GM12878 (cell line): ENCODE results near the gene POMP.

Source experiments
- CEBPB ChIP-seq, 2 experiments: fragments of 150-350 bp in 1 of 2; IDR thresholded peaks; 2 replicates each; pipeline ENCODE4 v1.6.1; 2012 to 2014; ENCODE audit warnings: low read depth in 2 of 2, low read length in 2 of 2, borderline replicate concordance in 1 of 2, inconsistent platforms in 1 of 2
- CEBPZ ChIP-seq: fragments of 150-350 bp; IDR thresholded peaks from 2 replicates; pipeline ENCODE4 v1.6.1; 2016; ENCODE audit warnings: low read depth, low read length
- EP300 ChIP-seq, 2 experiments: fragments of 150-350 bp in 1 of 2; IDR thresholded peaks; 2 replicates each; pipeline ENCODE4 v1.6.1; 2011 to 2012; ENCODE audit warnings: low read depth in 2 of 2, low read length in 2 of 2, borderline replicate concordance in 1 of 2, improper control_type of control experiment in 1 of 2, inconsistent platforms in 1 of 2; ENCODE audit not compliant: control insufficient read depth in 1 of 2
- EZH2 ChIP-seq: IDR thresholded peaks from 2 replicates; pipeline ENCODE4 v1.6.1; 2012; ENCODE audit warnings: low read depth, mild to moderate bottlenecking, control low read depth, inconsistent platforms, low read length, borderline replicate concordance; ENCODE audit not compliant: control insufficient read depth
- GABPA ChIP-seq: IDR thresholded peaks from 2 replicates; pipeline ENCODE4 v1.6.1; 2014; ENCODE audit warnings: antibody characterized with exemption, low read depth, mild to moderate bottlenecking, inconsistent platforms
- LARP7 ChIP-seq: fragments of 450-650 bp; IDR thresholded peaks from 2 replicates; pipeline ENCODE4 v1.6.1; 2017; ENCODE audit warnings: mild to moderate bottlenecking
- MAX ChIP-seq: IDR thresholded peaks from 2 replicates; pipeline ENCODE4 v1.6.1; 2012; ENCODE audit warnings: low read depth, low read length, improper control_type of control experiment
- NFYA ChIP-seq: IDR thresholded peaks from 2 replicates; pipeline ENCODE4 v1.6.1; 2011; ENCODE audit warnings: low read depth, mild to moderate bottlenecking, low read length, improper control_type of control experiment, borderline replicate concordance
- POLR2A ChIP-seq: IDR thresholded peaks from 2 replicates; pipeline ENCODE4 v1.6.1; 2011; ENCODE audit warnings: low read depth, mild to moderate bottlenecking, low read length
- POLR2AphosphoS5 ChIP-seq: IDR thresholded peaks from 2 replicates; pipeline ENCODE4 v1.6.1; 2011; ENCODE audit warnings: mild to moderate bottlenecking, low read length, inconsistent platforms
- SIN3A ChIP-seq: IDR thresholded peaks from 2 replicates; pipeline ENCODE4 v1.6.1; 2012; ENCODE audit warnings: low read depth, low read length, improper control_type of control experiment
- SPI1 ChIP-seq: IDR thresholded peaks from 2 replicates; pipeline ENCODE4 v1.6.1; 2011; ENCODE audit warnings: low read depth, mild to moderate bottlenecking, low read length, moderate library complexity, borderline replicate concordance; ENCODE audit not compliant: insufficient read depth
- TCF12 ChIP-seq: IDR thresholded peaks from 2 replicates; pipeline ENCODE4 v1.6.1; 2011; ENCODE audit warnings: low read depth, mild to moderate bottlenecking, low read length

- TF ChIP-seq NFYA, result no peak
- TF ChIP-seq LARP7, result no peak
- no peak for TF ChIP-seq GABPA
- no peak for TF ChIP-seq EZH2
- TF ChIP-seq TCF12, result no peak
- no peak for TF ChIP-seq CEBPZ
- TF ChIP-seq POLR2A, result no peak
- TF ChIP-seq MAX, result no peak
- no peak for TF ChIP-seq EP300 (IDR thresholded peaks at IDR 0.05; ENCODE audit: borderline replicate concordance in 1 of 2, control insufficient read depth in 1 of 2, low read depth in 2 of 2, low read length in 2 of 2)
- TF ChIP-seq POLR2AphosphoS5, result no peak
- no peak for TF ChIP-seq SPI1
- TF ChIP-seq CEBPB (IDR thresholded peaks at IDR 0.05; ENCODE audit: borderline replicate concordance in 1 of 2, low read depth in 2 of 2, low read length in 2 of 2), result no peak
- TF ChIP-seq SIN3A, result no peak
Observed at GRCh38 chr13:28723806-28724205, 64.9 kb downstream of the POMP start.
